ENCODE results near the gene CFB. TPM values are rescaled to one million over a fixed set of nuclear protein-coding genes. Genes with fewer than 3 reads are reported as not detected.

Gene CFB
- total and polyA plus RNA-seq, 2 of the 13 experiments (the other 11 are each of a cell fraction or from before 2014, with no cell fraction given), result 171 to 513 TPM

DNA sequence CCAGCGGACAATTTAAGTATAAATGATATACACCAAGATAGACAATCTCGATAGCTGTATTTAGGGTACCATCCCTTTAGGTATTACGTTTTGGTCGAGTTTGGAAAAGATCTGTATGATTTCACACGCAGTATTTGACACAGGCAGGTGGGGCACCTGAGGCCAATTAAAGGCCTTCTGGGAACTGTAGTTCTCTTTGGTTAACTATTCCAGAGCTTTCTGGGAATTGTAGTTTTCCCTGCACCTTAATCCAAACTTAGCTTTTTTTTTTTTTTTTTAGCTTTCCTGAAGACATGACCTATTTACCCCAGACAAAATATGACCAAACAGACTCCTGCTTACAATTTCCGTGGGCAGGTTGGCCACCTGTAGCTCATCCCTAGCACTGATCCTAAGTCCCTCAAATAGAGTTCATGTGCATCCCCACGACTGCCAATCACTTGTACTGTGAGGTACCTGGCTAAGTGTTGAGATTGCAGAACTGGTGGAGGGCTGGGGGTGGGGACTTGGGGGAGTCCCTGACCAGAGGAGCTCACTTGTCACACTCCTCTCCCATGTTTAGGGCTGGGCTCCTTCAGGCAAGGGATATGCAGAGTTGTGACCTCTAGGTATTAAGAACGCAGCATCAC lies 47.4 kb upstream of the CFB start (continued):
- TF ChIP-seq, protein P1, sequence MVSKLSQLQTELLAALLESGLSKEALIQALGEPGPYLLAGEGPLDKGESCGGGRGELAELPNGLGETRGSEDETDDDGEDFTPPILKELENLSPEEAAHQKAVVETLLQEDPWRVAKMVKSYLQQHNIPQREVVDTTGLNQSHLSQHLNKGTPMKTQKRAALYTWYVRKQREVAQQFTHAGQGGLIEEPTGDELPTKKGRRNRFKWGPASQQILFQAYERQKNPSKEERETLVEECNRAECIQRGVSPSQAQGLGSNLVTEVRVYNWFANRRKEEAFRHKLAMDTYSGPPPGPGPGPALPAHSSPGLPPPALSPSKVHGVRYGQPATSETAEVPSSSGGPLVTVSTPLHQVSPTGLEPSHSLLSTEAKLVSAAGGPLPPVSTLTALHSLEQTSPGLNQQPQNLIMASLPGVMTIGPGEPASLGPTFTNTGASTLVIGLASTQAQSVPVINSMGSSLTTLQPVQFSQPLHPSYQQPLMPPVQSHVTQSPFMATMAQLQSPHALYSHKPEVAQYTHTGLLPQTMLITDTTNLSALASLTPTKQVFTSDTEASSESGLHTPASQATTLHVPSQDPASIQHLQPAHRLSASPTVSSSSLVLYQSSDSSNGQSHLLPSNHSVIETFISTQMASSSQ (IDR thresholded peaks at IDR 0.05; ENCODE audit: low read depth), result 0 out of 2 replicates have a peak, but pooled peaks have one; percentile 30
- TF ChIP-seq, protein P1 (CRISPR knock-in tag; IDR thresholded peaks at IDR 0.05; ENCODE audit: borderline replicate concordance), result no peak
- TF ChIP-seq MEF2D (CRISPR knock-in tag; IDR thresholded peaks at IDR 0.05) (peak; percentile 43), ATM (IDR thresholded peaks at IDR 0.05; ENCODE audit: borderline replicate concordance) (no peak), RXRA (CRISPR knock-in tag; IDR thresholded peaks at IDR 0.05) (no peak; the same call in 1 of the 2 replicates), SIX1 (CRISPR knock-in tag; IDR thresholded peaks at IDR 0.05; ENCODE audit: borderline replicate concordance) (peak; percentile 16; the same call in 1 of the 2 replicates), ADNP (CRISPR knock-in tag; IDR thresholded peaks at IDR 0.05) (no peak), NFRKB (IDR thresholded peaks at IDR 0.05) (no peak), POLR2G (IDR thresholded peaks at IDR 0.05; ENCODE audit: low read depth, low read length) (peak; percentile 25; the same call in 1 of the 2 replicates), ZFY (CRISPR knock-in tag; IDR thresholded peaks at IDR 0.05) (peak; percentile 45; the same call in 1 of the 2 replicates), ZFAT (CRISPR knock-in tag; conservative IDR thresholded peaks at IDR 0.05) (no peak), HNRNPL (IDR thresholded peaks at IDR 0.05; ENCODE audit: low read depth, low read length) (no peak), MYNN (CRISPR knock-in tag; IDR thresholded peaks at IDR 0.05; ENCODE audit: low read depth) (no peak), NR2F1 (CRISPR knock-in tag; IDR thresholded peaks at IDR 0.05) (no peak), ZNF501 (CRISPR knock-in tag; IDR thresholded peaks at IDR 0.05) (no peak), ZNF703 (CRISPR knock-in tag; IDR thresholded peaks at IDR 0.05; ENCODE audit: borderline replicate concordance) (no peak), ZNF121 (CRISPR knock-in tag; IDR thresholded peaks at IDR 0.05) (no peak), SUZ12 (IDR thresholded peaks at IDR 0.05; ENCODE audit: low read depth, low read length) (peak; percentile 78), ZNF3 (CRISPR knock-in tag; IDR thresholded peaks at IDR 0.05) (no peak), RFXAP (CRISPR knock-in tag; IDR thresholded peaks at IDR 0.05; ENCODE audit: borderline replicate concordance) (no peak), TGIF2 (CRISPR knock-in tag; IDR thresholded peaks at IDR 0.05) (peak; percentile 84), ZNF75D (CRISPR knock-in tag; IDR thresholded peaks at IDR 0.05; ENCODE audit: borderline replicate concordance) (no peak), SSRP1 (CRISPR knock-in tag; IDR thresholded peaks at IDR 0.05) (peak; percentile 40; the same call in 1 of the 2 replicates), KLF12 (CRISPR knock-in tag; IDR thresholded peaks at IDR 0.05; ENCODE audit: borderline replicate concordance) (peak; percentile 39; the same call in 1 of the 2 replicates), ZNF768 (CRISPR knock-in tag; IDR thresholded peaks at IDR 0.05) (no peak)
- TF ChIP-seq, protein P2, sequence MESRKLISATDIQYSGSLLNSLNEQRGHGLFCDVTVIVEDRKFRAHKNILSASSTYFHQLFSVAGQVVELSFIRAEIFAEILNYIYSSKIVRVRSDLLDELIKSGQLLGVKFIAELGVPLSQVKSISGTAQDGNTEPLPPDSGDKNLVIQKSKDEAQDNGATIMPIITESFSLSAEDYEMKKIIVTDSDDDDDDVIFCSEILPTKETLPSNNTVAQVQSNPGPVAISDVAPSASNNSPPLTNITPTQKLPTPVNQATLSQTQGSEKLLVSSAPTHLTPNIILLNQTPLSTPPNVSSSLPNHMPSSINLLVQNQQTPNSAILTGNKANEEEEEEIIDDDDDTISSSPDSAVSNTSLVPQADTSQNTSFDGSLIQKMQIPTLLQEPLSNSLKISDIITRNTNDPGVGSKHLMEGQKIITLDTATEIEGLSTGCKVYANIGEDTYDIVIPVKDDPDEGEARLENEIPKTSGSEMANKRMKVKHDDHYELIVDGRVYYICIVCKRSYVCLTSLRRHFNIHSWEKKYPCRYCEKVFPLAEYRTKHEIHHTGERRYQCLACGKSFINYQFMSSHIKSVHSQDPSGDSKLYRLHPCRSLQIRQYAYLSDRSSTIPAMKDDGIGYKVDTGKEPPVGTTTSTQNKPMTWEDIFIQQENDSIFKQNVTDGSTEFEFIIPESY (CRISPR knock-in tag; IDR thresholded peaks at IDR 0.05), result no peak
- TF ChIP-seq, protein P3, sequence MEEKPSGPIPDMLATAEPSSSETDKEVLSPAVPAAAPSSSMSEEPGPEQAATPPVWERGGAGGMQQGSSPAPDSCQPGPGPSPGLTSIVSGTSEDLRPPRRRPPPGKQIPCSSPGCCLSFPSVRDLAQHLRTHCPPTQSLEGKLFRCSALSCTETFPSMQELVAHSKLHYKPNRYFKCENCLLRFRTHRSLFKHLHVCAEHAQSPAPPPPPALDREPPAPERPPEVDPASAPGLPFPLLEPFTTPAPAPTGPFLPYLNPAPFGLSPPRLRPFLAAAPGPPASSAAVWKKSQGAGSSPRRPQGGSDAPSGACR (CRISPR knock-in tag; IDR thresholded peaks at IDR 0.05), result 0 out of 2 replicates have a peak, but pooled peaks have one; percentile 14
